ENCODE results near the gene NAA50. TPM values are rescaled to one million over a fixed set of nuclear protein-coding genes. Genes with fewer than 3 reads are reported as not detected.

The NAA50 gene
- total and polyA plus RNA-seq, 2 of the 13 experiments (the other 11 are each of a cell fraction or from before 2014, with no cell fraction given), result 30.2 to 233 TPM

- TF ChIP-seq RNF219 (CRISPR knock-in tag; IDR thresholded peaks at IDR 0.05), result no peak
- no peak for TF ChIP-seq XRCC5 (optimal IDR thresholded peaks at IDR 0.05; ENCODE audit: low read length)
- no peak for TF ChIP-seq ZFY (CRISPR knock-in tag; IDR thresholded peaks at IDR 0.05)
- TF ChIP-seq UBTF (CRISPR knock-in tag; IDR thresholded peaks at IDR 0.05), result no peak; the same call in 1 of the 2 replicates
- no peak for TF ChIP-seq TMF1 (CRISPR knock-in tag; IDR thresholded peaks at IDR 0.05; ENCODE audit: low read depth)
- TF ChIP-seq CBFB (CRISPR knock-in tag; IDR thresholded peaks at IDR 0.05), result 0 out of 2 replicates have a peak, but pooled peaks have one; percentile 41
- TF ChIP-seq, protein P1, sequence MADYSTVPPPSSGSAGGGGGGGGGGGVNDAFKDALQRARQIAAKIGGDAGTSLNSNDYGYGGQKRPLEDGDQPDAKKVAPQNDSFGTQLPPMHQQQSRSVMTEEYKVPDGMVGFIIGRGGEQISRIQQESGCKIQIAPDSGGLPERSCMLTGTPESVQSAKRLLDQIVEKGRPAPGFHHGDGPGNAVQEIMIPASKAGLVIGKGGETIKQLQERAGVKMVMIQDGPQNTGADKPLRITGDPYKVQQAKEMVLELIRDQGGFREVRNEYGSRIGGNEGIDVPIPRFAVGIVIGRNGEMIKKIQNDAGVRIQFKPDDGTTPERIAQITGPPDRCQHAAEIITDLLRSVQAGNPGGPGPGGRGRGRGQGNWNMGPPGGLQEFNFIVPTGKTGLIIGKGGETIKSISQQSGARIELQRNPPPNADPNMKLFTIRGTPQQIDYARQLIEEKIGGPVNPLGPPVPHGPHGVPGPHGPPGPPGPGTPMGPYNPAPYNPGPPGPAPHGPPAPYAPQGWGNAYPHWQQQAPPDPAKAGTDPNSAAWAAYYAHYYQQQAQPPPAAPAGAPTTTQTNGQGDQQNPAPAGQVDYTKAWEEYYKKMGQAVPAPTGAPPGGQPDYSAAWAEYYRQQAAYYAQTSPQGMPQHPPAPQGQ (CRISPR knock-in tag; IDR thresholded peaks at IDR 0.05; ENCODE audit: borderline replicate concordance), result no peak
- TF ChIP-seq PRPF4 (IDR thresholded peaks at IDR 0.05; ENCODE audit: low read depth, low read length, poor library complexity, severe bottlenecking), result no peak
- TF ChIP-seq NRL (CRISPR knock-in tag; IDR thresholded peaks at IDR 0.05; ENCODE audit: borderline replicate concordance), result no peak
- TF ChIP-seq, protein P2, sequence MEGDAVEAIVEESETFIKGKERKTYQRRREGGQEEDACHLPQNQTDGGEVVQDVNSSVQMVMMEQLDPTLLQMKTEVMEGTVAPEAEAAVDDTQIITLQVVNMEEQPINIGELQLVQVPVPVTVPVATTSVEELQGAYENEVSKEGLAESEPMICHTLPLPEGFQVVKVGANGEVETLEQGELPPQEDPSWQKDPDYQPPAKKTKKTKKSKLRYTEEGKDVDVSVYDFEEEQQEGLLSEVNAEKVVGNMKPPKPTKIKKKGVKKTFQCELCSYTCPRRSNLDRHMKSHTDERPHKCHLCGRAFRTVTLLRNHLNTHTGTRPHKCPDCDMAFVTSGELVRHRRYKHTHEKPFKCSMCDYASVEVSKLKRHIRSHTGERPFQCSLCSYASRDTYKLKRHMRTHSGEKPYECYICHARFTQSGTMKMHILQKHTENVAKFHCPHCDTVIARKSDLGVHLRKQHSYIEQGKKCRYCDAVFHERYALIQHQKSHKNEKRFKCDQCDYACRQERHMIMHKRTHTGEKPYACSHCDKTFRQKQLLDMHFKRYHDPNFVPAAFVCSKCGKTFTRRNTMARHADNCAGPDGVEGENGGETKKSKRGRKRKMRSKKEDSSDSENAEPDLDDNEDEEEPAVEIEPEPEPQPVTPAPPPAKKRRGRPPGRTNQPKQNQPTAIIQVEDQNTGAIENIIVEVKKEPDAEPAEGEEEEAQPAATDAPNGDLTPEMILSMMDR (CRISPR knock-in tag; IDR thresholded peaks at IDR 0.05), result peak; percentile 90
- no peak for TF ChIP-seq NFIC (IDR thresholded peaks at IDR 0.05; ENCODE audit: low read length)
- TF ChIP-seq ARNTL (CRISPR knock-in tag; IDR thresholded peaks at IDR 0.05), result no peak
- TF ChIP-seq, protein P3, sequence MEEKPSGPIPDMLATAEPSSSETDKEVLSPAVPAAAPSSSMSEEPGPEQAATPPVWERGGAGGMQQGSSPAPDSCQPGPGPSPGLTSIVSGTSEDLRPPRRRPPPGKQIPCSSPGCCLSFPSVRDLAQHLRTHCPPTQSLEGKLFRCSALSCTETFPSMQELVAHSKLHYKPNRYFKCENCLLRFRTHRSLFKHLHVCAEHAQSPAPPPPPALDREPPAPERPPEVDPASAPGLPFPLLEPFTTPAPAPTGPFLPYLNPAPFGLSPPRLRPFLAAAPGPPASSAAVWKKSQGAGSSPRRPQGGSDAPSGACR (CRISPR knock-in tag; IDR thresholded peaks at IDR 0.05), result 0 out of 2 replicates have a peak, but pooled peaks have one; percentile 2
- peak; percentile 53; the same call in 1 of the 2 replicates for TF ChIP-seq GATAD1 (CRISPR knock-in tag; IDR thresholded peaks at IDR 0.05)
- TF ChIP-seq NFKBIZ (CRISPR knock-in tag; IDR thresholded peaks at IDR 0.05), result no peak
- TF ChIP-seq HDAC6 (IDR thresholded peaks at IDR 0.05; ENCODE audit: low read depth, low read length), result no peak
These were observed 901 bp downstream of the NAA50 start (continued) for GRCh38 chr3:113744941-113745755.

Data from HepG2 (cell line).